K562 (cell line): Measurements from ENCODE around the gene TK1. TPM values are rescaled to one million over a fixed set of nuclear protein-coding genes. Genes with fewer than 3 reads are reported as not detected.
A peak's percentile ranks its signal among the peaks of the same experiment; 100 is the strongest.

Source experiments
- ATAC-seq: fragments of 200-7000 bp; cut with Tn5 transposase; 3 replicates; pipeline ENCODE4 v1.9.1; 2020; ENCODE audit warnings: moderate library complexity
- BruUV-seq: library from RNA; stranded (reverse); fragments of 400-500 nt; replicated peaks from 2 replicates; lab custom pipeline; 2021; lab: Mats Ljungman, UMichigan
- CTCF ChIA-PET: fragments of 300-600 bp; formaldehyde crosslinking; extraction: SDS; loops from one replicate; lab custom pipeline; 2021; ENCODE audit warnings: low intra/inter-chr PET ratio; lab: Yijun Ruan, JAX
- POLR2A ChIA-PET: fragments of 300-600, 350-650 bp; sonication (Branson Sonifier 250); formaldehyde crosslinking; extraction: SDS; loops from one replicate; lab custom pipeline; 2021; ENCODE audit warnings: antibody characterized with exemption, inconsistent platforms; lab: Yijun Ruan, JAX
- DNase-seq, 4 experiments: peaks; one replicate each; pipeline versions ENCODE4 v3.0.0 to v3.0.0-alpha.2; 2011 to 2018; ENCODE audit warnings: low spot score in 3 of 4, mixed read lengths in 3 of 4; ENCODE audit errors: extremely low read depth in 1 of 4
- FAIRE-seq: peaks from 2 replicates; lab custom pipeline; 2011; peaks lifted over from hg19 to GRCh38; lab: Jason Lieb, UNC
- H2AFZ ChIP-seq: 2 replicates; pipeline ENCODE4 v1.6.0; 2011; ENCODE audit warnings: low read depth, low read length, control low read depth, inconsistent platforms
- H3K27ac ChIP-seq: fragments of 200-600 bp; 3 replicates; pipeline ENCODE4 v1.8.0; 2011; ENCODE audit warnings: low read depth, mild to moderate bottlenecking, control low read depth, inconsistent platforms, low read length, moderate library complexity, mixed read lengths; ENCODE audit errors: extremely low read depth
- H3K27me3 ChIP-seq, 2 experiments: fragments of 300-600 bp in 1 of 2; 2 replicates in 1 of 2; 3 replicates in 1 of 2; pipeline versions ENCODE4 v1.6.0 to v1.8.0; 2011; ENCODE audit warnings: inconsistent platforms in 2 of 2, low read length in 2 of 2, mild to moderate bottlenecking in 1 of 2, mixed read lengths in 1 of 2, moderate library complexity in 1 of 2; ENCODE audit not compliant: control insufficient read depth in 2 of 2, insufficient read depth in 2 of 2
- H3K36me3 ChIP-seq: fragments of 300-600 bp; 3 replicates; pipeline ENCODE4 v1.8.0; 2011; ENCODE audit warnings: mild to moderate bottlenecking, low read length, inconsistent platforms; ENCODE audit not compliant: control insufficient read depth, insufficient read depth
- H3K4me1 ChIP-seq, 2 experiments: fragments of 200-600 bp in 1 of 2; replicated peaks in 1 of 2; 2 replicates in 1 of 2; 3 replicates in 1 of 2; pipeline versions ENCODE4 v1.5.1 to v1.8.0; 2011; ENCODE audit warnings: inconsistent platforms in 2 of 2, low read length in 2 of 2, mild to moderate bottlenecking in 1 of 2, mixed read lengths in 1 of 2, moderate library complexity in 1 of 2; ENCODE audit not compliant: control insufficient read depth in 2 of 2, insufficient read depth in 2 of 2
- H3K4me2 ChIP-seq: 2 replicates; pipeline ENCODE4 v1.6.1; 2011; ENCODE audit warnings: low read length, control low read depth, inconsistent platforms, mixed read lengths; ENCODE audit not compliant: insufficient read depth
- H3K4me3 ChIP-seq: fragments of 200-600 bp; sonication (generic), shearing (Covaris generic); 2 replicates; pipeline ENCODE4 v1.5.1; 2016; ENCODE audit warnings: control low read depth, inconsistent platforms
- H3K79me2 ChIP-seq: fragments of 200-600 bp; 3 replicates; pipeline ENCODE4 v1.8.0; 2011; ENCODE audit warnings: low read length, inconsistent platforms; ENCODE audit not compliant: control insufficient read depth, insufficient read depth
- H3K9ac ChIP-seq, 2 experiments: 2 replicates each; pipeline versions ENCODE4 v1.6.0 to v1.6.1; 2011; ENCODE audit warnings: low read depth in 2 of 2, low read length in 2 of 2, control low read depth in 1 of 2, inconsistent platforms in 1 of 2, mild to moderate bottlenecking in 1 of 2, mixed read lengths in 1 of 2; ENCODE audit not compliant: insufficient read depth in 1 of 2
- H3K9me1 ChIP-seq: one replicate; pipeline ENCODE4 v1.6.0; 2011; ENCODE audit warnings: inconsistent platforms, mild to moderate bottlenecking, low read length, moderate library complexity; ENCODE audit not compliant: control insufficient read depth, insufficient read depth
- H3K9me3 ChIP-seq: replicated peaks from 2 replicates; pipeline ENCODE4 v1.5.1; 2011; ENCODE audit warnings: low read depth, low read length, inconsistent platforms; ENCODE audit not compliant: control insufficient read depth, insufficient read depth
- H4K20me1 ChIP-seq: replicated peaks from 2 replicates; pipeline ENCODE4 v1.6.1; 2011; ENCODE audit warnings: low read length, inconsistent platforms, mixed read lengths; ENCODE audit not compliant: control insufficient read depth, insufficient read depth
- SMAD3 ChIP-seq: fragments of 450-650 bp; formaldehyde crosslinking; conservative IDR thresholded peaks from 2 replicates; pipeline ENCODE4 v1.4.0; 2020; ENCODE audit warnings: mild to moderate bottlenecking
- USF1 ChIP-seq: sonication (generic); formaldehyde crosslinking; IDR thresholded peaks from 2 replicates; pipeline ENCODE4 v1.9.0; 2022; ENCODE audit warnings: mild to moderate bottlenecking, missing genetic modification reagents
- ZNF699 ChIP-seq: fragments of 250-450 bp; sonication (Bioruptor Pico); IDR thresholded peaks from 2 replicates; pipeline ENCODE4 v1.8.0; 2021; ENCODE audit warnings: mild to moderate bottlenecking, moderate library complexity; ENCODE audit not compliant: insufficient replicate concordance
- ZNF785 ChIP-seq: fragments of 250-450 bp; sonication (Bioruptor Pico); IDR thresholded peaks from 2 replicates; pipeline ENCODE4 v1.4.0; 2020; ENCODE audit warnings: mild to moderate bottlenecking
- WGBS: fragments of 100-300 bp; shearing (Covaris generic); methylation state at CpG from one replicate; pipeline ENCODE4 v1.1.6; 2016; ENCODE audit warnings: low coverage, mixed read lengths; ENCODE audit not compliant: insufficient coverage; ENCODE audit errors: missing lambda C conversion rate; 5-methylcytosine and 5-hydroxymethylcytosine counted together
- in situ Hi-C: fragments of 300-500 bp; cut with MboI; formaldehyde crosslinking; loops from 4 replicates; pipeline ENCODE4 v1.15.0; 2018; ENCODE audit warnings: inconsistent platforms, mixed read lengths
- intact Hi-C: fragments of 100-400 bp; cut with micrococcal nuclease; formaldehyde crosslinking; loops from 2 replicates; pipeline ENCODE4 v1.14.2; 2022
- polyA plus RNA-seq, 8 experiments: library from polyadenylated mRNA; depleted of rRNA in 4 of 8; stranded (reverse) in 5 of 8; unstranded in 3 of 8; fragments of >200 nt; fragmentation: Nextera tagmentation in 2 of 8; fragmentation: Illumina TruSeq in 1 of 8; extraction: Ambion mirVana in 2 of 8; extraction: Trizol in 1 of 8; gene quantifications; 2 replicates each; pipeline versions ENCODE4 v1.2.1 to v1.2.3, GENCODE V29; 2011 to 2014; ENCODE audit warnings: inconsistent platforms in 1 of 8, missing spikeins in 1 of 8
- total RNA-seq, 7 experiments: library from RNA; depleted of rRNA in 6 of 7; stranded (reverse); fragments of >200 nt in 6 of 7; fragmentation: Illumina TruSeq in 2 of 7; extraction: Trizol in 2 of 7; gene quantifications; 2 replicates each; pipeline versions ENCODE4 v1.2.1 to v1.2.3, GENCODE V29; 2011 to 2021; ENCODE audit warnings: low replicate concordance in 1 of 7

TK1 gene
- total and polyA plus RNA-seq, 9 of the 15 experiments (the other 6 are each of a cell fraction or from before 2014, with no cell fraction given), result 8.4 to 280 (median 103) TPM

- H3K4me2 ChIP-seq, result no peak overlapping the region
- peaks cover under 1% of the 10 kb centered on the region for H3K9me1 ChIP-seq
- no peaks in the 10 kb centered on the region for H3K27me3 ChIP-seq
- TF ChIP-seq SMAD3 (CRISPR knock-in tag) (no peak), USF1 (CRISPR knock-in tag) (no peak), ZNF699 (CRISPR knock-in tag) (no peak), ZNF785 (no peak)
- ATAC-seq (no peak), FAIRE-seq (no peak), DNase-seq (no peak)
- H2AFZ ChIP-seq, result no peak overlapping the region
- CTCF ChIA-PET, result no interaction called here
- H3K9ac ChIP-seq, result peak overlapping the region in 1 of 2 experiments; percentile 45; a peak in 2 of 4 replicates
- no peaks in the 10 kb centered on the region for H3K9me3 ChIP-seq
- in situ Hi-C loops, result no loop called here
- no peak overlapping the region for H3K4me3 ChIP-seq
- POLR2A ChIA-PET, result interaction anchor here (0.6 to 1.2 kb wide), 2 partner anchors 13 to 20 kb away, joined by 3 read pairs; no protein-coding TSS in a partner anchor
- H3K36me3 ChIP-seq, result no peaks in the 10 kb centered on the region
- peaks cover 5 to 54% of the 10 kb centered on the region in 2 experiments; a peak in 4 of 5 replicates for H3K4me1 ChIP-seq
- WGBS, result 63% methylated on average over 14 of the region's 17 CpGs
- no peaks in the 10 kb centered on the region for H3K79me2 ChIP-seq
- no TSS peak for BruUV-seq
- no peaks in the 10 kb centered on the region for H4K20me1 ChIP-seq
- intact Hi-C loops, result no loop called here
- no peak overlapping the region for H3K27ac ChIP-seq
These were observed 47.5 kb upstream of the TK1 start for GRCh38 chr17:78234261-78234865.
